Neuronal stem cell (in vitro differentiated cells): Measurements from ENCODE around the gene FGF10.

Experiments used
- DNase-seq: peaks from one replicate; pipeline ENCODE4 v3.0.0-alpha.2; 2013; ENCODE audit warnings: low spot score
- H2AFZ ChIP-seq: one replicate; pipeline ENCODE4 v1.6.1; 2013; ENCODE audit warnings: mild to moderate bottlenecking, low read length, inconsistent platforms
- H2AK5ac ChIP-seq: 2 replicates; pipeline ENCODE4 v1.6.1; 2013; ENCODE audit warnings: low read depth, mild to moderate bottlenecking, inconsistent platforms, low read length, moderate library complexity, mixed read lengths
- H2BK120ac ChIP-seq: 2 replicates; pipeline ENCODE4 v1.6.1; 2013; ENCODE audit warnings: low read depth, mild to moderate bottlenecking, inconsistent platforms, low read length, moderate library complexity, mixed read lengths
- H2BK12ac ChIP-seq: one replicate; pipeline ENCODE4 v1.6.1; 2013; ENCODE audit warnings: low read length, inconsistent platforms
- H2BK15ac ChIP-seq: 2 replicates; pipeline ENCODE4 v1.6.1; 2013; ENCODE audit warnings: mild to moderate bottlenecking, low read length, inconsistent platforms, mixed read lengths
- H2BK5ac ChIP-seq: one replicate; pipeline ENCODE4 v1.6.1; 2013; ENCODE audit warnings: inconsistent platforms, mild to moderate bottlenecking, low read length, moderate library complexity
- H3K14ac ChIP-seq: one replicate; pipeline ENCODE4 v1.6.1; 2013; ENCODE audit warnings: low read length, inconsistent platforms
- H3K18ac ChIP-seq: 2 replicates; pipeline ENCODE4 v1.6.1; 2013; ENCODE audit warnings: low read length, inconsistent platforms
- H3K23ac ChIP-seq: 2 replicates; pipeline ENCODE4 v1.6.1; 2013; ENCODE audit warnings: low read depth, mild to moderate bottlenecking, mixed read lengths, low read length, inconsistent platforms; ENCODE audit not compliant: poor library complexity
- H3K27ac ChIP-seq: replicated peaks from 3 replicates; pipeline ENCODE4 v1.5.1; 2013; ENCODE audit warnings: low read length, inconsistent platforms
- H3K27me3 ChIP-seq, 3 experiments: 2 replicates each; pipeline ENCODE4 v1.6.1; 2013; ENCODE audit warnings: low read length in 3 of 3, mild to moderate bottlenecking in 2 of 3, inconsistent platforms in 1 of 3, low read depth in 1 of 3, mixed read lengths in 1 of 3, moderate library complexity in 1 of 3; ENCODE audit not compliant: control insufficient read depth in 3 of 3, insufficient read depth in 3 of 3
- H3K36me3 ChIP-seq, 2 donors: replicated peaks in 1 of 2; 2 replicates each; pipeline ENCODE4 v1.6.1; 2013; ENCODE audit warnings: low read length in 2 of 2; ENCODE audit not compliant: control insufficient read depth in 2 of 2, insufficient read depth in 2 of 2
- H3K4ac ChIP-seq: 2 replicates; pipeline ENCODE4 v1.6.1; 2013; ENCODE audit warnings: inconsistent platforms, mild to moderate bottlenecking, low read length, moderate library complexity
- H3K4me1 ChIP-seq, 2 donors: 1 replicate in 1 of 2; 2 replicates in 1 of 2; pipeline ENCODE4 v1.6.1; 2013; ENCODE audit warnings: low read length in 2 of 2, low read depth in 1 of 2; ENCODE audit not compliant: control insufficient read depth in 2 of 2, insufficient read depth in 1 of 2
- H3K4me2 ChIP-seq: one replicate; pipeline ENCODE4 v1.6.1; 2013; ENCODE audit warnings: mild to moderate bottlenecking, low read length, inconsistent platforms; ENCODE audit not compliant: insufficient read depth, poor library complexity, severe bottlenecking
- H3K4me3 ChIP-seq, 2 donors: 2 replicates each; pipeline ENCODE4 v1.5.1; 2013; ENCODE audit warnings: low read length in 2 of 2, mild to moderate bottlenecking in 2 of 2, inconsistent platforms in 1 of 2, moderate library complexity in 1 of 2
- H3K79me1 ChIP-seq: one replicate; pipeline ENCODE4 v1.6.1; 2013; ENCODE audit warnings: low read depth, mild to moderate bottlenecking, inconsistent platforms, low read length, moderate library complexity
- H3K9ac ChIP-seq: one replicate; pipeline ENCODE4 v1.6.1; 2013; ENCODE audit warnings: mild to moderate bottlenecking, low read depth, low read length, inconsistent platforms; ENCODE audit not compliant: poor library complexity
- H3K9me3 ChIP-seq, 2 donors: replicated peaks in 1 of 2; 2 replicates each; pipeline versions ENCODE3 to v1.6.1; 2013; ENCODE audit warnings: low read length in 2 of 2, mild to moderate bottlenecking in 2 of 2, inconsistent platforms in 1 of 2, low read depth in 1 of 2, mixed read lengths in 1 of 2, moderate library complexity in 1 of 2; ENCODE audit not compliant: control insufficient read depth in 2 of 2, insufficient read depth in 1 of 2
- H4K8ac ChIP-seq: one replicate; pipeline ENCODE4 v1.6.1; 2013; ENCODE audit warnings: low read depth, mild to moderate bottlenecking, inconsistent platforms, low read length, moderate library complexity
- H4K91ac ChIP-seq: one replicate; pipeline ENCODE4 v1.6.1; 2013; ENCODE audit warnings: low read length, low read depth, mild to moderate bottlenecking, inconsistent platforms; ENCODE audit not compliant: poor library complexity
- WGBS, 2 donors: extraction: QIAGEN DNeasy Blood & Tissue Kit; methylation state at CpG; one replicate each; pipeline ENCODE4 v1.1.7; 2013; ENCODE audit warnings: missing lambda C conversion rate in 2 of 2, mixed read lengths in 1 of 2; ENCODE audit not compliant: insufficient read length in 2 of 2, insufficient replicate concordance in 1 of 2; ENCODE audit errors: extremely low coverage in 2 of 2; 5-methylcytosine and 5-hydroxymethylcytosine counted together

The FGF10 gene

DNA sequence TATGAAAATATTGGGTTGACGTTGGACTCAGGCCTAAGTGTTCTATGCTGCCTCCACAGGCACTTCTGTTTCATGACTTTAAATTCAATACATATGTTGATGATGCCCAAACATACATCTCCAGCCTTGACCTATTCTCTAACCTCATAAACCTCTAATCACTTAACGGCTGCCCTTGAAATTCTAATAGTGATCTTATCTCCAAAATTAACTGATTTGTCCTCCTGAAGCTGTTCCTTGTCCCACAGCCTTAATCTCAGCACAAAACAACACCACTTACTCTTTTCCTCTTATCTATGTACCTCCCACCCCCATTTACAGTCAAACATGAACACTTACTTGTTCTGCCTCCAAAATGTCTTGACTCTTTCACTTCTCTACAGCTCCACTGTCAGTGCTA lies 43.3 kb downstream of the FGF10 start:
- Histone ChIP-seq H3K27me3 (no peaks in the 10 kb centered on the region), H2AK5ac (no peak overlapping the region), H3K23ac (no peak overlapping the region), H4K8ac (no peak overlapping the region), H3K9ac (no peak overlapping the region), H3K4me1 (no peaks in the 10 kb centered on the region), H3K4me2 (no peak overlapping the region), H2BK12ac (no peak overlapping the region), H3K9me3 (no peaks in the 10 kb centered on the region), H2AFZ (no peak overlapping the region), H3K36me3 (no peaks in the 10 kb centered on the region), H4K91ac (no peak overlapping the region), H3K18ac (no peak overlapping the region), H2BK5ac (no peak overlapping the region), H3K27ac (no peak overlapping the region), H3K4me3 (no peak overlapping the region), H3K79me1 (no peaks in the 10 kb centered on the region), H2BK15ac (no peak overlapping the region), H3K14ac (no peak overlapping the region), H3K4ac (no peak overlapping the region), H2BK120ac (no peak overlapping the region)
- no peak for DNase-seq
- no CpG with 5 or more reads among the region's 2 CpGs for WGBS, 2 donors

DNA sequence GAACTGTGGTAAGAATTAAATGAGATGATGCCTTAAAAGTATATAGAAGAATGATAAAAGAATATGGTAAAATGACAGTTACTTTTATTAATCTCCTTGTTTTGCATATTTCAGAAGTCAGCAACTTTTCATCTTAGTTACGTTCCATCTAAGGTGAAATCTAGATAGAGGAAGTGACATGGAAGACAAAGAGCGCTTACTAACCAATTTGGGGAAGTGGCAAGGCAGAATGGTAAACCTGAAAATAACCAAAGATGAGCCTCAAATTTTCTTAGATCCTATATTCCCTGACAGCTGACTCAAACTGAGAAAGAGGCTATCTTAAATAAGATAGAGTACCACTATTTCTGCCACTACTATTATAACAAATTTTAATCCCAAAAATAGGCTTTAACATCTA lies 52.5 kb downstream of the FGF10 start:
- Histone ChIP-seq H3K79me1 (no peaks in the 10 kb centered on the region), H2BK15ac (no peak overlapping the region), H3K4me1 (peaks cover 0 to under 1% of the 10 kb centered on the region in 2 donors), H3K18ac (no peak overlapping the region), H3K23ac (no peak overlapping the region), H2BK120ac (no peak overlapping the region), H2AFZ (no peak overlapping the region), H2AK5ac (no peak overlapping the region), H3K14ac (no peak overlapping the region), H4K91ac (no peak overlapping the region), H2BK12ac (no peak overlapping the region), H3K36me3 (no peaks in the 10 kb centered on the region), H4K8ac (no peak overlapping the region), H3K9me3 (peaks cover 0 to 3% of the 10 kb centered on the region in 2 donors), H3K9ac (no peak overlapping the region), H3K4me2 (no peak overlapping the region), H3K27me3 (no peaks in the 10 kb centered on the region), H3K4me3 (no peak overlapping the region), H3K4ac (no peak overlapping the region), H3K27ac (no peak overlapping the region), H2BK5ac (no peak overlapping the region)
- no peak for DNase-seq
- no CpG with 5 or more reads among the region's 2 CpGs for WGBS, 2 donors

GRCh38 chr5:44334622-44335021 lies 54.6 kb downstream of the FGF10 start:
- Histone ChIP-seq H3K14ac (no peak overlapping the region), H2AFZ (no peak overlapping the region), H3K9ac (no peak overlapping the region), H2BK5ac (no peak overlapping the region), H3K4me3 (no peak overlapping the region), H2AK5ac (no peak overlapping the region), H3K79me1 (no peaks in the 10 kb centered on the region), H3K36me3 (no peaks in the 10 kb centered on the region), H2BK15ac (no peak overlapping the region), H3K27ac (no peak overlapping the region), H3K18ac (no peak overlapping the region), H2BK12ac (no peak overlapping the region), H4K8ac (no peak overlapping the region), H3K4ac (no peak overlapping the region), H3K4me2 (no peak overlapping the region), H3K27me3 (no peaks in the 10 kb centered on the region), H3K4me1 (peaks cover 3 to 17% of the 10 kb centered on the region in 2 donors), H2BK120ac (no peak overlapping the region), H3K23ac (no peak overlapping the region), H3K9me3 (peaks cover 0 to 3% of the 10 kb centered on the region in 2 donors), H4K91ac (no peak overlapping the region)
- WGBS, 2 donors, result no CpG with 5 or more reads among the region's 1 CpG
- no peak for DNase-seq

DNA sequence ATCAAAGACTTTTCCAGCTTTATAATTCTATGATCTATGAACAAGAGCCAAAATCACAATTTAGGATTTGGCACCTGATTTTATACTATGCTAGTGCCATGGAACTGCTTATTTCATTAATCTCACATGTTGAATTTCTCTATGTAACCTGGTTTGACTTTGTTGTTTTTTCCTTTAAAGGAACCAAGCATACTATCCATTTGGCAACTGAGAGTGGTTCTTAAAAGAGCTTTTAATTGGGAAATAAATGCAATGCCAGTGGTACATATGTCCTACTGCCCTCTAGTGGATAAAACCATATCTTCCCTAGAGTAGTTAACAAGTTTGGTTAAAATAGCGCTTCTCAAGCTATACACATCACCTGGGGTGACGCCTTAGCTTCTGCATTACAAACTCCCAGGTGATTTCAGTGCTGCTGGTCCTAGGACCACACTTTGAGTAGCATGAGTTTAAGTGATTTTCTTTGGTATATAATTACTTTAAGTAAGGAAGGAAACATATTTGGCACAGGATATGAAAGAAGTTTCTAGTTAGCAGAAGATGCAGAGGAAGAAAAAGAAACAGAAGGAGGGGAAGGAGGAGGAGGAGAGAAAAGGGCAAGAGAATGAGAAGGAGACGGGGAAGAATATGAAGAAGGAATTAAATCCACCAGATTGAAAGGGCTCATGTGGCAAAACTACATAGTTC lies 56.8 kb downstream of the FGF10 start:
- no peak overlapping the region for H2AK5ac ChIP-seq

More for the DNA sequence above, 56.8 kb downstream of the FGF10 start:
- peak; percentile 49 for DNase-seq
- Histone ChIP-seq H3K36me3 (no peaks in the 10 kb centered on the region), H3K23ac (no peak overlapping the region), H3K27ac (no peak overlapping the region), H3K79me1 (no peaks in the 10 kb centered on the region), H3K4me1 (peaks cover 4 to 31% of the 10 kb centered on the region in 2 donors), H3K9me3 (peaks cover 0 to 3% of the 10 kb centered on the region in 2 donors), H2BK15ac (no peak overlapping the region), H2BK5ac (no peak overlapping the region), H3K18ac (no peak overlapping the region), H2AFZ (peak overlapping the region; percentile 31), H3K4me2 (no peak overlapping the region), H2BK120ac (no peak overlapping the region), H3K4ac (no peak overlapping the region), H2BK12ac (no peak overlapping the region), H4K91ac (no peak overlapping the region), H3K4me3 (no peak overlapping the region), H3K14ac (no peak overlapping the region), H3K9ac (no peak overlapping the region), H4K8ac (no peak overlapping the region), H3K27me3 (no peaks in the 10 kb centered on the region)
- 100% methylated on average over 1 of the region's 3 CpGs; no CpG with 5 or more reads in 1 of the 2 donors for WGBS, 2 donors
